GM23338 (cell line): Measurements from ENCODE around the gene RFPL4AL1. TPM values are rescaled to one million over a fixed set of nuclear protein-coding genes. Genes with fewer than 3 reads are reported as not detected.

Experiments used
- ATAC-seq: fragments of 200-7000 bp; cut with Tn5 transposase; 3 replicates; pipeline ENCODE4 v1.9.1; 2020
- DNase-seq: peaks from one replicate; pipeline ENCODE4 v3.0.0-alpha.2; 2015; ENCODE audit warnings: low spot score
- H2AFZ ChIP-seq: fragments of 200-600 bp; sonication (generic); 2 replicates; pipeline ENCODE4 v1.8.0; 2016; ENCODE audit warnings: antibody characterized with exemption, mild to moderate bottlenecking, moderate library complexity
- H3F3A ChIP-seq: fragments of 200-600 bp; sonication (generic); replicated peaks from 2 replicates; pipeline ENCODE4 v1.8.0; 2017; ENCODE audit warnings: antibody characterized with exemption, mixed run types, low read depth
- H3K27ac ChIP-seq: fragments of 200-600 bp; sonication (generic); 2 replicates; pipeline ENCODE4 v1.6.1; 2016; ENCODE audit warnings: low read depth
- H3K27me3 ChIP-seq: fragments of 200-600 bp; sonication (generic); 2 replicates; pipeline ENCODE4 v1.8.0; 2016; ENCODE audit warnings: mild to moderate bottlenecking, mixed run types, moderate library complexity; ENCODE audit not compliant: insufficient read depth
- H3K36me3 ChIP-seq: fragments of 200-600 bp; sonication (generic); 2 replicates; pipeline ENCODE4 v1.8.0; 2016; ENCODE audit warnings: mild to moderate bottlenecking; ENCODE audit not compliant: insufficient read depth
- H3K4me1 ChIP-seq: fragments of 200-600 bp; sonication (generic); 2 replicates; pipeline ENCODE4 v1.8.0; 2016; ENCODE audit warnings: mild to moderate bottlenecking, moderate library complexity; ENCODE audit not compliant: insufficient read depth
- H3K4me2 ChIP-seq: fragments of 200-600 bp; sonication (generic); 2 replicates; pipeline ENCODE4 v1.7.1; 2017; ENCODE audit warnings: mixed run types
- H3K4me3 ChIP-seq: fragments of 200-600 bp; sonication (generic); 2 replicates; pipeline ENCODE4 v1.6.1; 2016; ENCODE audit warnings: mixed run types
- H3K79me2 ChIP-seq: fragments of 200-600 bp; sonication (generic); replicated peaks from 2 replicates; pipeline ENCODE4 v1.8.0; 2017; ENCODE audit warnings: mild to moderate bottlenecking; ENCODE audit not compliant: insufficient read depth
- H3K9me2 ChIP-seq: fragments of 200-600 bp; sonication (generic); 2 replicates; pipeline ENCODE4 v1.8.0; 2017; ENCODE audit not compliant: insufficient read depth
- H4K20me1 ChIP-seq: fragments of 200-600 bp; sonication (generic); replicated peaks from 2 replicates; pipeline ENCODE4 v1.8.0; 2017; ENCODE audit warnings: mild to moderate bottlenecking; ENCODE audit not compliant: insufficient read depth
- H3K27ac Mint-ChIP-seq: 2 replicates; pipeline ENCODE4 v1.8.0; 2020; ENCODE audit warnings: inconsistent platforms, mild to moderate bottlenecking, moderate library complexity, mixed read lengths
- H3K27me3 Mint-ChIP-seq: 3 replicates; pipeline ENCODE4 v1.8.0; 2022; ENCODE audit warnings: low read depth, mild to moderate bottlenecking, moderate library complexity, mixed read lengths, inconsistent platforms; ENCODE audit not compliant: insufficient read depth, poor library complexity
- H3K36me3 Mint-ChIP-seq: 3 replicates; pipeline ENCODE4 v1.8.0; 2021; ENCODE audit warnings: low read depth, mild to moderate bottlenecking, inconsistent platforms, moderate library complexity, mixed read lengths
- H3K4me1 Mint-ChIP-seq: 3 replicates; pipeline ENCODE4 v1.8.0; 2020; ENCODE audit warnings: mild to moderate bottlenecking, inconsistent platforms, mixed read lengths
- H3K4me3 Mint-ChIP-seq: 3 replicates; pipeline ENCODE4 v1.8.0; 2021; ENCODE audit warnings: moderate library complexity, mild to moderate bottlenecking, inconsistent platforms, mixed read lengths
- H3K9me3 Mint-ChIP-seq: 3 replicates; pipeline ENCODE4 v1.8.0; 2020; ENCODE audit warnings: moderate library complexity, mild to moderate bottlenecking, inconsistent platforms, mixed read lengths
- CTCF ChIP-seq, 2 experiments: fragments of 200-600 bp in 1 of 2; sonication (generic) in 1 of 2; conservative IDR thresholded peaks; 2 replicates each; pipeline versions ENCODE4 v1.5.1 to v1.6.1; 2016 to 2017; ENCODE audit warnings: antibody characterized with exemption in 2 of 2, low read depth in 2 of 2, mild to moderate bottlenecking in 2 of 2, moderate library complexity in 1 of 2
- EZH2 ChIP-seq: fragments of 200-600 bp; sonication (generic); IDR thresholded peaks from one replicate; pipeline ENCODE4 v1.8.0; 2017; ENCODE audit warnings: antibody characterized with exemption, mild to moderate bottlenecking, low read depth; ENCODE audit not compliant: unreplicated experiment
- EZH2phosphoT487 ChIP-seq: fragments of 200-600 bp; sonication (generic); IDR thresholded peaks from one replicate; pipeline ENCODE4 v1.8.1; 2018; ENCODE audit warnings: antibody characterized with exemption; ENCODE audit not compliant: unreplicated experiment
- JUNB ChIP-seq: IDR thresholded peaks from one replicate; pipeline ENCODE4 v1.6.1; 2016; ENCODE audit warnings: antibody characterized with exemption; ENCODE audit not compliant: unreplicated experiment
- NANOG ChIP-seq: IDR thresholded peaks from 2 replicates; pipeline ENCODE4 v1.6.1; 2016; ENCODE audit warnings: antibody characterized with exemption, borderline replicate concordance
- POLR2AphosphoS5 ChIP-seq: IDR thresholded peaks from 2 replicates; pipeline ENCODE4 v1.6.1; 2016; ENCODE audit warnings: antibody characterized with exemption, low read depth
- REST ChIP-seq: IDR thresholded peaks from one replicate; pipeline ENCODE4 v1.6.1; 2018; ENCODE audit warnings: antibody characterized with exemption; ENCODE audit not compliant: unreplicated experiment
- STAT1 ChIP-seq: IDR thresholded peaks from one replicate; pipeline ENCODE4 v1.6.1; 2016; ENCODE audit warnings: antibody characterized with exemption; ENCODE audit not compliant: unreplicated experiment
- ZNF114 ChIP-seq: fragments of 250-450 bp; sonication (Bioruptor Pico); IDR thresholded peaks from 2 replicates; pipeline ENCODE4 v1.5.0; 2020; ENCODE audit warnings: mild to moderate bottlenecking, moderate library complexity
- ZNF331 ChIP-seq: fragments of 250-450 bp; sonication (Bioruptor Pico); IDR thresholded peaks from 2 replicates; pipeline ENCODE4 v1.5.0; 2020; ENCODE audit warnings: low read depth, mild to moderate bottlenecking, moderate library complexity
- ZNF462 ChIP-seq: fragments of 250-450 bp; sonication (Bioruptor Pico); IDR thresholded peaks from 2 replicates; pipeline ENCODE4 v1.5.0; 2020; ENCODE audit warnings: mild to moderate bottlenecking, moderate library complexity
- polyA plus RNA-seq: library from polyadenylated mRNA; unstranded; fragments of >200 nt; fragmentation: Nextera tagmentation; extraction: Ambion mirVana; gene quantifications from 2 replicates; pipeline ENCODE4 v1.2.1, GENCODE V29; 2016
- total RNA-seq: library from RNA; depleted of rRNA; stranded (reverse); fragments of >200 nt; shearing (Covaris generic); gene quantifications from 2 replicates; pipeline ENCODE4 v1.2.3, GENCODE V29; 2014

RFPL4AL1 gene
- total and polyA plus RNA-seq, 2 experiments from 2014 or later, result not detected

GRCh38 chr19:55801416-55801815 is 32.5 kb downstream of the RFPL4AL1 start (continued):
- TF ChIP-seq REST, result no peak
- TF ChIP-seq EZH2phosphoT487, result no peak
- no peak for TF ChIP-seq ZNF114 (CRISPR knock-in tag)
- no peak for TF ChIP-seq EZH2
- no peak for TF ChIP-seq JUNB

GRCh38 chr19:55802281-55802680 is 33.4 kb downstream of the RFPL4AL1 start:
- no peak overlapping the region for H2AFZ ChIP-seq
- H4K20me1 ChIP-seq, result no peaks in the 10 kb centered on the region
- H3K27me3 ChIP-seq, result no peaks in the 10 kb centered on the region
- no peak overlapping the region for H3K4me2 ChIP-seq
- H3K9me2 ChIP-seq, result no peaks in the 10 kb centered on the region
- DNase-seq, result no peak
- peaks cover 35% of the 10 kb centered on the region for H3K36me3 Mint-ChIP-seq
- no peaks in the 10 kb centered on the region for H3K79me2 ChIP-seq
- no peaks in the 10 kb centered on the region for H3K4me1 ChIP-seq
- no peak for ATAC-seq
- no peaks in the 10 kb centered on the region for H3K27me3 Mint-ChIP-seq
- H3K27ac Mint-ChIP-seq, result no peak overlapping the region
- H3F3A ChIP-seq, result no peaks in the 10 kb centered on the region
- no peak overlapping the region for H3K4me3 ChIP-seq
- no peak overlapping the region for H3K27ac ChIP-seq
- H3K9me3 Mint-ChIP-seq, result peaks cover 97% of the 10 kb centered on the region
- no peaks in the 10 kb centered on the region for H3K4me1 Mint-ChIP-seq
- H3K4me3 Mint-ChIP-seq, result no peak overlapping the region
- no peaks in the 10 kb centered on the region; the same call in 1 of the 2 replicates for H3K36me3 ChIP-seq
- no peak for TF ChIP-seq ZNF114 (CRISPR knock-in tag)
- TF ChIP-seq ZNF462 (CRISPR knock-in tag), result no peak
- TF ChIP-seq POLR2AphosphoS5, result no peak
- TF ChIP-seq REST, result no peak
- no peak for TF ChIP-seq CTCF (conservative IDR thresholded peaks at IDR 0.05; ENCODE audit: low read depth in 2 of 2)
- no peak for TF ChIP-seq ZNF331 (CRISPR knock-in tag)
- no peak for TF ChIP-seq STAT1
- no peak for TF ChIP-seq NANOG
